A549 (cell line): ENCODE measurements around the gene PRSS12. TPM values are rescaled to one million over a fixed set of nuclear protein-coding genes. Genes with fewer than 3 reads are reported as not detected.

Experiments
- ATAC-seq, 2 experiments: fragments of 200-7000 bp in 1 of 2; fragments of >200 bp in 1 of 2; cut with Nextera tagmentation in 1 of 2; cut with Tn5 transposase in 1 of 2; 3 replicates each; pipeline versions ENCODE4 v1.8.0 to v1.9.1; 2018 to 2020; ENCODE audit warnings: mild to moderate bottlenecking in 1 of 2, moderate library complexity in 1 of 2
- CTCF ChIA-PET: fragments of 300-600 bp; sonication (Branson Sonifier 250); formaldehyde crosslinking; extraction: SDS; loops from one replicate; lab custom pipeline; 2021; ENCODE audit warnings: antibody characterized with exemption, inconsistent platforms; lab: Yijun Ruan, JAX
- POLR2A ChIA-PET: fragments of 350-600 bp; formaldehyde crosslinking; extraction: SDS; loops from one replicate; lab custom pipeline; 2021; ENCODE audit warnings: antibody characterized with exemption, inconsistent platforms; lab: Yijun Ruan, JAX
- DNase-seq, 2 experiments: peaks; one replicate each; pipeline versions ENCODE4 v3.0.0 to v3.0.0-alpha.2; 2011 to 2016; ENCODE audit warnings: low read depth in 1 of 2, low spot score in 1 of 2
- FAIRE-seq: peaks from 2 replicates; lab custom pipeline; 2011; peaks lifted over from hg19 to GRCh38; lab: Jason Lieb, UNC
- H3K27ac ChIP-seq, 2 experiments: fragments of >200 bp; sonication (Bioruptor Twin); formaldehyde crosslinking; 3 replicates each; pipeline ENCODE4 v1.5.1; 2016 to 2017
- H3K4me1 ChIP-seq: fragments of >200 bp; sonication (Bioruptor Twin); formaldehyde crosslinking; 3 replicates; pipeline ENCODE4 v1.6.1; 2016
- H3K4me2 ChIP-seq: fragments of >200 bp; sonication (Bioruptor Twin); formaldehyde crosslinking; 3 replicates; pipeline ENCODE4 v1.6.1; 2016
- H3K4me3 ChIP-seq: fragments of >200 bp; sonication (Bioruptor Twin); formaldehyde crosslinking; 3 replicates; pipeline ENCODE4 v1.5.1; 2016
- H3K9me3 ChIP-seq: fragments of >200 bp; sonication (Bioruptor Twin); formaldehyde crosslinking; 3 replicates; pipeline ENCODE4 v1.6.1; 2016
- ATOH8 ChIP-seq: fragments of 250-450 bp; sonication (Bioruptor Pico); IDR thresholded peaks from 2 replicates; pipeline ENCODE4 v1.5.0; 2020; ENCODE audit warnings: low read depth, mild to moderate bottlenecking, moderate library complexity
- CBX8 ChIP-seq: fragments of 200-600 bp; sonication (generic); IDR thresholded peaks from 2 replicates; pipeline ENCODE4 v1.6.1; 2016
- CEBPB ChIP-seq, 2 experiments: fragments of >200 bp in 1 of 2; sonication (Bioruptor Twin) in 1 of 2; formaldehyde crosslinking in 1 of 2; IDR thresholded peaks; 2 replicates each; pipeline ENCODE4 v1.6.1; 2012 to 2016
- E2F6 ChIP-seq: IDR thresholded peaks from 2 replicates; pipeline ENCODE4 v1.6.1; 2012; ENCODE audit warnings: low read depth, borderline replicate concordance
- EHF ChIP-seq: fragments of 250-450 bp; sonication (Bioruptor Pico); IDR thresholded peaks from 2 replicates; pipeline ENCODE4 v1.5.0; 2020; ENCODE audit warnings: mild to moderate bottlenecking
- EHMT2 ChIP-seq: fragments of 200-600 bp; sonication (generic); IDR thresholded peaks from 2 replicates; pipeline ENCODE4 v1.6.1; 2016; ENCODE audit warnings: antibody characterized with exemption, low read depth, mild to moderate bottlenecking, moderate library complexity
- ELK1 ChIP-seq: fragments of 150-350 bp; IDR thresholded peaks from 2 replicates; pipeline ENCODE4 v1.6.1; 2014; ENCODE audit warnings: low read depth, mild to moderate bottlenecking, low read length
- EP300 ChIP-seq, 2 experiments: fragments of >200 bp; sonication (Bioruptor Twin); formaldehyde crosslinking; IDR thresholded peaks; 2 replicates in 1 of 2; 3 replicates in 1 of 2; pipeline ENCODE4 v1.6.1; 2016 to 2017
- FOSB ChIP-seq: fragments of 250-450 bp; sonication (Bioruptor Pico); IDR thresholded peaks from 2 replicates; pipeline ENCODE4 v1.5.0; 2020; ENCODE audit warnings: mild to moderate bottlenecking, moderate library complexity
- FOSL2 ChIP-seq, 2 experiments: fragments of 450-650 bp in 1 of 2; fragments of >200 bp in 1 of 2; sonication (Bioruptor Twin) in 1 of 2; formaldehyde crosslinking; IDR thresholded peaks; 2 replicates each; pipeline versions ENCODE4 v1.5.0 to v1.6.1; 2016 to 2020; ENCODE audit warnings: mild to moderate bottlenecking in 1 of 2, moderate library complexity in 1 of 2
- HDAC2 ChIP-seq: fragments of 200-600 bp; sonication (generic); IDR thresholded peaks from 2 replicates; pipeline ENCODE4 v1.6.1; 2016
- HOXA7 ChIP-seq: fragments of 250-450 bp; sonication (Bioruptor Pico); IDR thresholded peaks from 2 replicates; pipeline ENCODE4 v1.5.0; 2020; ENCODE audit warnings: mild to moderate bottlenecking, moderate library complexity
- HOXB5 ChIP-seq: fragments of 250-450 bp; sonication (Bioruptor Pico); IDR thresholded peaks from 2 replicates; pipeline ENCODE4 v1.5.0; 2020; ENCODE audit warnings: mild to moderate bottlenecking, moderate library complexity
- JUNB ChIP-seq: fragments of >200 bp; sonication (Bioruptor Twin); formaldehyde crosslinking; IDR thresholded peaks from 2 replicates; pipeline ENCODE4 v1.6.1; 2016
- MAX ChIP-seq: IDR thresholded peaks from 2 replicates; pipeline ENCODE4 v1.6.1; 2012
- MAZ ChIP-seq: fragments of 150-350 bp; IDR thresholded peaks from 2 replicates; pipeline ENCODE4 v1.6.1; 2014; ENCODE audit warnings: antibody characterized with exemption, low read depth, low read length, borderline replicate concordance
- MYC ChIP-seq: IDR thresholded peaks from 2 replicates; pipeline ENCODE4 v1.6.1; 2012; ENCODE audit warnings: mild to moderate bottlenecking, inconsistent platforms, low read length, improper control_type of control experiment, borderline replicate concordance
- NFE2L2 ChIP-seq: fragments of 150-350 bp; conservative IDR thresholded peaks from 2 replicates; pipeline ENCODE4 v1.6.1; 2014; ENCODE audit warnings: low read length
- NPAS2 ChIP-seq: fragments of 250-450 bp; sonication (Bioruptor Pico); IDR thresholded peaks from 2 replicates; pipeline ENCODE4 v1.8.0; 2022; ENCODE audit warnings: mild to moderate bottlenecking, moderate library complexity, borderline replicate concordance
- NR3C1 ChIP-seq: fragments of >200 bp; sonication (Bioruptor Twin); formaldehyde crosslinking; IDR thresholded peaks from 3 replicates; pipeline ENCODE4 v1.6.1; 2017
- POLR2A ChIP-seq: IDR thresholded peaks from 2 replicates; pipeline ENCODE4 v1.6.1; 2012; ENCODE audit warnings: mild to moderate bottlenecking, low read length
- RAD21 ChIP-seq, 2 experiments: fragments of >200 bp in 1 of 2; sonication (Bioruptor Twin) in 1 of 2; formaldehyde crosslinking in 1 of 2; IDR thresholded peaks in 1 of 2; conservative IDR thresholded peaks in 1 of 2; 2 replicates in 1 of 2; 3 replicates in 1 of 2; pipeline ENCODE4 v1.6.1; 2012 to 2018; ENCODE audit warnings: inconsistent platforms in 1 of 2
- RCOR1 ChIP-seq: fragments of 150-350 bp; IDR thresholded peaks from 2 replicates; pipeline ENCODE4 v1.6.1; 2014; ENCODE audit warnings: antibody characterized with exemption, low read length, low read depth
- RFX5 ChIP-seq: fragments of 450-650 bp; IDR thresholded peaks from 2 replicates; pipeline ENCODE4 v1.7.1; 2014; ENCODE audit warnings: antibody characterized with exemption, mild to moderate bottlenecking, moderate library complexity
- USF2 ChIP-seq: fragments of 450-650 bp; IDR thresholded peaks from 2 replicates; pipeline ENCODE4 v1.6.1; 2014; ENCODE audit warnings: antibody characterized with exemption
- ZC3H11A ChIP-seq: fragments of 450-650 bp; IDR thresholded peaks from 2 replicates; pipeline ENCODE4 v1.6.1; 2014; ENCODE audit warnings: antibody characterized with exemption, mild to moderate bottlenecking
- ZFP36 ChIP-seq: fragments of 450-650 bp; IDR thresholded peaks from 2 replicates; pipeline ENCODE4 v1.6.1; 2014; ENCODE audit warnings: borderline replicate concordance; ENCODE audit not compliant: partially characterized antibody
- ZNF302 ChIP-seq: fragments of 250-450 bp; sonication (Bioruptor Pico); IDR thresholded peaks from 2 replicates; pipeline ENCODE4 v1.9.0; 2021; ENCODE audit warnings: inconsistent platforms, mild to moderate bottlenecking, moderate library complexity
- ZSCAN20 ChIP-seq: fragments of 250-450 bp; sonication (Bioruptor Pico); IDR thresholded peaks from 2 replicates; pipeline ENCODE4 v1.8.0; 2022; ENCODE audit warnings: mild to moderate bottlenecking, moderate library complexity
- WGBS: methylation state at CpG from one replicate; pipeline ENCODE4 v1.1.6; 2017; ENCODE audit errors: missing lambda C conversion rate; 5-methylcytosine and 5-hydroxymethylcytosine counted together
- polyA plus RNA-seq, 4 experiments: library from polyadenylated mRNA; depleted of rRNA in 3 of 4; stranded (reverse); fragments of >200 nt; fragmentation: RNase III in 1 of 4; extraction: RNeasy Plus Mini Kit Qiagen cat#74134 plus additional on column Dnase treatment in 1 of 4; gene quantifications; 2 replicates in 3 of 4; 3 replicates in 1 of 4; pipeline ENCODE4 v1.2.3, GENCODE V29; 2011 to 2017

The PRSS12 gene
- polyA plus RNA-seq, 2 of the 4 experiments (the other 2 are of a cell fraction) = 0.34 to 0.36 TPM

GRCh38 chr4:118296729-118297128 lies 56.1 kb downstream of the PRSS12 start (continued):
- TF ChIP-seq HOXB5 (CRISPR knock-in tag) = no peak
- TF ChIP-seq NPAS2 (CRISPR knock-in tag) = no peak
- no peak for TF ChIP-seq HDAC2
- TF ChIP-seq ZC3H11A = no peak
- no peak for TF ChIP-seq ELK1
- TF ChIP-seq NR3C1 = no peak
- TF ChIP-seq EP300 (IDR thresholded peaks at IDR 0.05) = no peak

- no peak for ATAC-seq
- FAIRE-seq = no peak
- Histone ChIP-seq H3K4me1 (no peaks in the 10 kb centered on the region), H3K4me2 (no peak overlapping the region), H3K27ac (no peak overlapping the region), H3K9me3 (no peaks in the 10 kb centered on the region), H3K4me3 (no peak overlapping the region)
- no peak for DNase-seq
- ChIA-PET POLR2A (no interaction called here), CTCF (no interaction called here)
- WGBS = 57% methylated on average over 2 of the region's 2 CpGs
- TF ChIP-seq NFE2L2 = no peak
- TF ChIP-seq FOSB (CRISPR knock-in tag) = no peak
- TF ChIP-seq ZNF302 (CRISPR knock-in tag) = no peak
- no peak for TF ChIP-seq CEBPB (IDR thresholded peaks at IDR 0.05)
- no peak for TF ChIP-seq HOXB5 (CRISPR knock-in tag)
- TF ChIP-seq EHF (CRISPR knock-in tag) = no peak
- TF ChIP-seq FOSL2 (IDR thresholded peaks at IDR 0.05) = no peak
- TF ChIP-seq FOSL2 (CRISPR knock-in tag; IDR thresholded peaks at IDR 0.05) = no peak
- TF ChIP-seq RAD21 (conservative IDR thresholded peaks at IDR 0.05 in 1 of 2, IDR thresholded peaks at IDR 0.05 in 1 of 2) = no peak
- no peak for TF ChIP-seq CBX8
These were observed 61.9 kb downstream of the PRSS12 start for GRCh38 chr4:118290951-118291350.

- no peak overlapping the region for H3K4me3 ChIP-seq
- DNase-seq (no peak), FAIRE-seq (no peak), ATAC-seq (no peak)
- WGBS = 42% methylated on average over 1 of the region's 1 CpG
- no peaks in the 10 kb centered on the region for H3K9me3 ChIP-seq
- CTCF ChIA-PET = interaction anchor here (1.3 kb wide), 1 partner anchor 63 kb away, joined by 4 read pairs; the partner anchor contains the start of gene PRSS12
- no peak for TF ChIP-seq E2F6
- TF ChIP-seq ZSCAN20 = no peak
- TF ChIP-seq POLR2A = no peak
- H3K27ac ChIP-seq = no peak overlapping the region
- H3K4me1 ChIP-seq = no peaks in the 10 kb centered on the region
- POLR2A ChIA-PET = no interaction called here
- H3K4me2 ChIP-seq = no peak overlapping the region
These were observed 63.0 kb downstream of the PRSS12 start for GRCh38 chr4:118289794-118290193.

- FAIRE-seq (no peak), DNase-seq (no peak), ATAC-seq (no peak)
- Histone ChIP-seq H3K4me3 (no peak overlapping the region), H3K4me2 (no peak overlapping the region)
- ChIA-PET CTCF (no interaction called here), POLR2A (no interaction called here)
- no peak for TF ChIP-seq ZFP36
- TF ChIP-seq MAZ = no peak
- TF ChIP-seq USF2 = no peak
- no peak for TF ChIP-seq FOSB (CRISPR knock-in tag)
- TF ChIP-seq RCOR1 = no peak
- no peak for TF ChIP-seq ZC3H11A
- no peak for TF ChIP-seq RFX5
- no peak for TF ChIP-seq HOXA7 (CRISPR knock-in tag)
- no peak for TF ChIP-seq EHMT2
- no peak for TF ChIP-seq JUNB
- TF ChIP-seq HDAC2 = no peak
- no peak for TF ChIP-seq MYC
- TF ChIP-seq NR3C1 = no peak
- no peak for TF ChIP-seq ATOH8 (CRISPR knock-in tag)
- TF ChIP-seq MAX = no peak
- TF ChIP-seq CBX8 = no peak
- TF ChIP-seq, all 56 proteins: peak for 0
- H3K27ac ChIP-seq = no peak overlapping the region
- no peaks in the 10 kb centered on the region for H3K4me1 ChIP-seq
- no peaks in the 10 kb centered on the region for H3K9me3 ChIP-seq
- WGBS = 88% methylated on average over 2 of the region's 2 CpGs
These were observed 64.9 kb downstream of the PRSS12 start for GRCh38 chr4:118287711-118288451.
